HG03457 (cell line): ENCODE data around the gene ZNF283.
"Not testable (repeated sequence)": the region's sequence is repeated elsewhere in the genome, so short reads cannot be mapped to it uniquely, and the experiment has no call there.

ENCODE experiments used
- ATAC-seq: cut with Tn5 transposase; IDR thresholded peaks from one replicate; pipeline ENCODE4 v1.9.1; 2021; ENCODE audit warnings: moderate number of reproducible peaks; ENCODE audit not compliant: unreplicated experiment

The ZNF283 gene

GRCh38 chr19:43847884-43848283, 20.8 kb downstream of the ZNF283 start:
- no peak for ATAC-seq

- no peak for ATAC-seq
These were observed 21.7 kb downstream of the ZNF283 start for GRCh38 chr19:43848821-43849220.

- ATAC-seq = no peak
These were observed 31.1 kb downstream of the ZNF283 start for GRCh38 chr19:43858174-43858573.

- not testable (repeated sequence) for ATAC-seq
These were observed 39.8 kb downstream of the ZNF283 start for GRCh38 chr19:43866923-43867322.

GRCh38 chr19:43872547-43873336, 45.6 kb downstream of the ZNF283 start:
- ATAC-seq = no peak

- no peak for ATAC-seq
These were observed 53.4 kb downstream of the ZNF283 start for GRCh38 chr19:43880483-43880882.

- no peak for ATAC-seq
These were observed 56.7 kb downstream of the ZNF283 start, which contains the start of gene ZNF404 for GRCh38 chr19:43883864-43884263. ZNF404 (minus strand) TSS chr19:43883964.

- ATAC-seq = no peak
These were observed 68.7 kb downstream of the ZNF283 start for GRCh38 chr19:43895727-43896308.
